Measurements from ENCODE around the gene ARHGAP23.
"Not testable (repeated sequence)": the region's sequence is repeated elsewhere in the genome, so short reads cannot be mapped to it uniquely, and the experiment has no call there.

ARHGAP23 gene

DNA sequence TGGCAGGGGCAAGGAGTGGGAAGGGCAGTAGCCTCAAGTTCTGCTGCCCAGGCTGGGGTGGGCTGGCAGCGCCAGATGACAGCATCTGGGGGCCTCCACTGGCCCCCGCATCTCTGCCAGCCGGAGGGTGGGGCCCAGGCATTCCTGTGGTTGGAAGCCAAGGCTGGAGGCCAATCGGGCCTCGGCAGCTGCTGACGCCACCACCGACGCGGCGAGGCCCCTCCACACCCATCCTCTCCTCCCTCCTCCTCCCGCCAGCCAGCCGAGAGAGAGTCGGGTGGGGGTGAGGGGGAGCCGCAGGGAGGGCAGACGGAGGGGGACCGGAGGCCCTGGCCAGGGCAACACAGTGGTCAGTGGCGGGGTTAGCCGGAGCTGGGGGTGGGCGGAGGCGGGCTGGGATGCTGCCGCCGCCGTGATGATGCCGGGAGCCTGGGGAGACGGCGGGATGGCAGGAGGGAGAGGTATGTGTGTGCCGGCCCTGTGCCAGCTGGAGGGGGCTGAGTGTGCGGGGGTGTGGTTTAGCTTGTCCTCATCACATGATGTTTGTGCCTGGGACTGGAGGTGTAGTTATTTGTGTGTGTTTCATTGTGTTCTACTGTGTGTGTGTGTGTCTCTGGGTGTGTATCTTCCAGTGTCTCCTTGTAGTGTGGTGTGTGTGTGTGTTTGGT lies 36.6 kb downstream of the ARHGAP23 start:
- TF ChIP-seq Cebpa-rat (IDR thresholded peaks at IDR 0.05): no peak
- Histone ChIP-seq H3K9ac (peak overlapping the region in 8 of 11 experiments; percentile 15 to 66 (median 41); a peak in 11 of 22 replicates), H3K4me2 (peak overlapping the region in 8 of 11 experiments; percentile 35 to 64 (median 58); a peak in 14 of 22 replicates), H3K27me3 (no peaks in the 10 kb centered on the region), H3K4me1 (peaks cover 15 to 48% (median 40%) of the 10 kb centered on the region in 10 experiments), H3K27ac (peak overlapping the region in 7 of 11 experiments; percentile 9 to 54 (median 16); a peak in 10 of 22 replicates), H3K36me3 (peaks cover 73 to 100% (median 95%) of the 10 kb centered on the region in 11 experiments), H3K9me3 (replicated peaks in 1 of 11) (no peaks in the 10 kb centered on the region), H4K20me1 (peaks cover 0 to 100% (median 75%) of the 10 kb centered on the region in 11 experiments; a peak in 21 of 22 replicates), H3K4me3 (no peak overlapping the region)

DNA sequence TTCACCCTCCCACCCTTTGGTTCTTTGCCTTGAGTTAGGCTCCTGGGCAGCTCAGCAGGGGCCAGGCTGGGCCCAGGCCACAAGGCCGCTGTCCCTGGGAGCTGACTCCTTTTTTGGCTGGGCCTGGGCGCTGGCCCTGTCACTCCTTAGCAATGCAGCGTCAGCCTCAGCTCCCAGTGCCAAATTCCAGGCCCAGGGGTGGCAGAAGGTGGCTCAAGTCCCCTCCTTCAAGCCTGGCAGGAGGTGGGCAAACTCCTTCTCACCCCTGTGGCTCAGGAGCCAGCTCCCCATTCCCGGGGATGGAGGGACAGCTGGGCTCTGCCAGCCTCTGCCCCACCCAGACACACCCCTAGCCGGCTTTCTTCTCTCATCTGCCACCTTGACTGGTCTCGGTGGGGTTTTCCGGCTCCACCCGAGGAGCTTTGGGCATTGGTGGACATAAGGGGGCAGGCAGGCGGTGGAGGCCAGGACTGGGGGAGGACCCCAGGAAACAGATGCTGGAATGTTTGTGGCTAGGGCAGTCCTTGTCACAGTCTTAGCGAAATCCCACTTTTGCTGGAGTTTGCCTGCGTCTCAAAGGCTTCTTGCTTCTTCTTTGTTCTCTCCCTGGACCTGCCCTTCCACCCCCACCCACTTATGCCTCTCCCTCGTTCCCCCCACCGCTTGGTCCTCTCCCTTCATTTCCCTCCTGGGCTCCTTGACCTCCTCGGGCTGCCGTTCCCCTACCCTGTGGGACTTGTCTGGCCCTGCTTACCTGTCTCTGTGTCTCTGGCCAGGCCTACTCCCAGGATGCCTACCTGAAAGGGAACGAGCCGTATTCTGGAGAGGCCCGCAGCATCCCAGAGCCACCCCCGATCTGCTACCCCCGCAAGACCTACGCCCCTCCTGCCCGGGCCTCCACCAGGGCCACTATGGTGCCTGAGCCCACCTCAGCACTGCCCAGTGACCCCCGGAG lies 37.4 kb downstream of the ARHGAP23 start:
- no peak for TF ChIP-seq Cebpa-rat (IDR thresholded peaks at IDR 0.05)
- no peak overlapping the region for H3K4me3 ChIP-seq

DNA sequence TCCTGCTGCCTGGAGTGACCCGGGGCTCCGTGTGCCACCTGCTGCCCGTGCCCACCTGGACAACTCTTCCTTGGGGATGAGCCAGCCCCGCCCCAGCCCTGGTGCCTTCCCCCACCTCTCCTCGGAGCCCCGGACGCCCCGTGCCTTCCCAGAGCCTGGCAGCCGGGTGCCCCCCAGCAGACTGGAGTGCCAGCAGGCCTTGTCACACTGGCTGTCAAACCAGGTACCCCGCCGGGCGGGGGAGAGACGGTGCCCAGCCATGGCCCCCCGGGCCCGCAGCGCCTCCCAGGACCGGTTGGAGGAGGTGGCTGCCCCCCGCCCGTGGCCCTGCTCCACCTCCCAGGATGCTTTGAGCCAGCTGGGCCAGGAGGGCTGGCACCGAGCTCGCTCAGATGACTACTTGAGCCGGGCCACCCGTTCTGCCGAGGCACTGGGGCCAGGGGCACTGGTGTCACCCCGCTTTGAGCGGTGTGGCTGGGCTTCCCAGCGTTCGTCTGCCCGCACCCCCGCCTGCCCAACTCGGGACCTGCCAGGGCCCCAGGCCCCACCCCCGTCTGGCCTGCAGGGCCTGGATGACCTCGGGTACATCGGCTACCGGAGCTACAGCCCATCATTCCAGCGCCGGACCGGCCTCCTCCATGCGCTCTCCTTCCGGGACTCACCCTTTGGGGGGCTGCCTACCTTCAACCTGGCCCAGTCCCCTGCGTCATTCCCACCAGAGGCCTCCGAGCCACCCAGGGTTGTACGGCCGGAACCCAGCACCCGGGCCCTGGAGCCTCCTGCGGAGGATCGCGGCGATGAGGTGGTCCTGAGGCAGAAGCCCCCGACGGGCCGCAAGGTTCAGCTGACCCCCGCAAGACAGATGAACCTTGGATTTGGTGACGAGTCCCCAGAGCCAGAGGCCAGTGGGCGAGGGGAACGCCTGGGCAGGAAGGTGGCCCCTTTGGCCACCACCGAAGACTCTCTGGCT lies 38.4 kb downstream of the ARHGAP23 start:
- no peak overlapping the region for H3K4me3 ChIP-seq
- H3K4me2 ChIP-seq: no peak overlapping the region
- peaks cover 0 to 41% (median 22%) of the 10 kb centered on the region in 10 experiments; a peak in 18 of 20 replicates for H3K4me1 ChIP-seq
- H4K20me1 ChIP-seq: peaks cover 0 to 98% (median 58%) of the 10 kb centered on the region in 11 experiments; a peak in 21 of 22 replicates
- no peaks in the 10 kb centered on the region for H3K27me3 ChIP-seq
- no peak for TF ChIP-seq Cebpa-rat (IDR thresholded peaks at IDR 0.05)
- H3K36me3 ChIP-seq: peaks cover 66 to 99% (median 94%) of the 10 kb centered on the region in 11 experiments
- no peaks in the 10 kb centered on the region for H3K9me3 ChIP-seq (replicated peaks in 1 of 11)
- H3K27ac ChIP-seq: no peak overlapping the region
- no peak overlapping the region; a peak in 1 of 22 replicates for H3K9ac ChIP-seq

More for the DNA sequence above, 37.4 kb downstream of the ARHGAP23 start:
- Histone ChIP-seq H3K4me1 (peaks cover 7 to 48% (median 32%) of the 10 kb centered on the region in 10 experiments), H3K9me3 (replicated peaks in 1 of 11) (no peaks in the 10 kb centered on the region), H3K27ac (peak overlapping the region in 5 of 11 experiments; percentile 17 to 46 (median 23); a peak in 7 of 22 replicates), H3K27me3 (no peaks in the 10 kb centered on the region), H3K9ac (peak overlapping the region in 5 of 11 experiments; percentile 7 to 51 (median 37); a peak in 7 of 22 replicates), H4K20me1 (peaks cover 0 to 100% (median 67%) of the 10 kb centered on the region in 11 experiments; a peak in 21 of 22 replicates), H3K4me2 (no peak overlapping the region), H3K36me3 (peaks cover 71 to 100% (median 95%) of the 10 kb centered on the region in 11 experiments)

DNA sequence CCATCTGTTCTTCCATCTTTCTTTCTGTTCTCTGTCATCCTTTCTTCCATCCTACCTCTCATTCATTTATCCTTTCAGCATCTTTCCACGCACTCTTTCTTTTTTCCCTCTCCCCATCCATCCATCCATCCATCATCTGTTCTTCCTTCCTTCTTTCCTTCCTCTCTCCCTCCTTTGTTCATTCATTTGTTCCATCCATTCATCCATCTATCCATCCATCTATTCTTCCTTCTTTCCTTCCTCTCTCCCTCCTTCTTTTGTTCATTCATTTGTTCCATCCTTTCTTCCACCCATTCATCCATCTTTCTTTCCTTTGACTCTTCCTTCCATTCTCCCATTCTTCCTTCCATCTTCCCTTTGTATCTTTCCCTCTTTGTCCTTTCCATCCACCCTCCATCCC lies 39.2 kb downstream of the ARHGAP23 start:
- Histone ChIP-seq H3K27me3 (no peaks in the 10 kb centered on the region), H4K20me1 (peaks cover 0 to 94% (median 52%) of the 10 kb centered on the region in 11 experiments; a peak in 20 of 22 replicates), H3K9ac (no peak overlapping the region; a peak in 1 of 22 replicates), H3K4me1 (peaks cover 0 to 39% (median 22%) of the 10 kb centered on the region in 10 experiments; a peak in 18 of 20 replicates), H3K9me3 (replicated peaks in 1 of 11) (no peaks in the 10 kb centered on the region), H3K4me3 (no peak overlapping the region), H3K4me2 (no peak overlapping the region), H3K27ac (no peak overlapping the region), H3K36me3 (peaks cover 69 to 99% (median 94%) of the 10 kb centered on the region in 11 experiments)
- TF ChIP-seq Cebpa-rat (IDR thresholded peaks at IDR 0.05): no peak

DNA sequence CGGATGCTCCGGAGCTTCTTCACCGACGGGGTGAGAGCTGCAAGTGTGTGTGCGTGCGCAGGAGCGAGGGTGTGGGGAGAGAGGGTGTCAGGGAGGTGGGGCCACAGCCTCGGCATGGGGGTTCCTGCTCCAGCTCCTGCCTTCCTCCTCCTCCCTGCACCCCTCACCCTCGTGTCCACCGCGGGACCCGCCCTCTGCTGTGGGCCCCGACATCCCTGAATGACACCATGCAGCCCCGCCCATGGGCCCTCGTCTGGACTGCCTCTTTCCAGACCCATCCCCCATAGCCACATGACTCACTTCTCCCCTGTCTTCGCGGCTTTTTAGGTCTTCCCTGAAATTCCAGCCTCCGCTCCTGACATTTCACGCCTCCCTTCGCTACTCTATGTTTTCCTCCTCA lies 41.6 kb downstream of the ARHGAP23 start:
- H3K27me3 ChIP-seq: no peaks in the 10 kb centered on the region
- peaks cover 0 to 19% (median 1%) of the 10 kb centered on the region in 10 experiments; a peak in 9 of 20 replicates for H3K4me1 ChIP-seq
- H3K27ac ChIP-seq: no peak overlapping the region
- no peaks in the 10 kb centered on the region for H3K9me3 ChIP-seq (replicated peaks in 1 of 11)
- peaks cover 56 to 96% (median 87%) of the 10 kb centered on the region in 11 experiments for H3K36me3 ChIP-seq
- peak overlapping the region in 1 of 11 experiments; percentile 6; a peak in 3 of 22 replicates for H3K4me2 ChIP-seq
- H4K20me1 ChIP-seq: peaks cover 0 to 80% (median 30%) of the 10 kb centered on the region in 11 experiments; a peak in 17 of 22 replicates
- no peak overlapping the region for H3K4me3 ChIP-seq
- no peak overlapping the region for H3K9ac ChIP-seq
- no peak for TF ChIP-seq Cebpa-rat (IDR thresholded peaks at IDR 0.05)

DNA sequence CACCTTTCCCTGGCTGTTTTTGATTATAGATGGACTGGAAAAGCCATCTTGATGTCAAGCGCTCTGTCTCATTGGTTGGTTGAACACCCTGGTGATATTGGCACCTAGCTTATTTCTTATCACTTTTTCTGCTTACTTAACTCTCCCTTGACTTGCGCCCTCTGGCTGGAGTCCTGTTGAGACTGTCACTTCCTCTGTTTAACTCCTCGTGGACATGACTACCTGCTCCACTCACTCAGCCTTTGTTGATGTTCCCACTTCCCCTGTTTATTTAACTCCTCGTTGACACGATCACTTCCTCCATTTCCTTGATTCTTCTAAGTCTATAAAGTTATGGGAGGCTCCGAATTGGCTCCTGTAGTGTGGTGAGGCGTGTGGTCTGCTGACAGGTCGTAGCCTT lies 43.0 kb downstream of the ARHGAP23 start:
- H3K9ac ChIP-seq; H3K27ac ChIP-seq; H3K9me3 ChIP-seq (replicated peaks in 1 of 11); H3K4me3 ChIP-seq; H3K4me2 ChIP-seq; H3K27me3 ChIP-seq: not testable (repeated sequence)
- peaks cover 0 to 19% (median 0%) of the 10 kb centered on the region in 10 experiments; a peak in 7 of 20 replicates for H3K4me1 ChIP-seq
- peaks cover 44 to 96% (median 75%) of the 10 kb centered on the region in 11 experiments for H3K36me3 ChIP-seq
- peaks cover 0 to 79% (median 21%) of the 10 kb centered on the region in 11 experiments; a peak in 17 of 22 replicates for H4K20me1 ChIP-seq

DNA sequence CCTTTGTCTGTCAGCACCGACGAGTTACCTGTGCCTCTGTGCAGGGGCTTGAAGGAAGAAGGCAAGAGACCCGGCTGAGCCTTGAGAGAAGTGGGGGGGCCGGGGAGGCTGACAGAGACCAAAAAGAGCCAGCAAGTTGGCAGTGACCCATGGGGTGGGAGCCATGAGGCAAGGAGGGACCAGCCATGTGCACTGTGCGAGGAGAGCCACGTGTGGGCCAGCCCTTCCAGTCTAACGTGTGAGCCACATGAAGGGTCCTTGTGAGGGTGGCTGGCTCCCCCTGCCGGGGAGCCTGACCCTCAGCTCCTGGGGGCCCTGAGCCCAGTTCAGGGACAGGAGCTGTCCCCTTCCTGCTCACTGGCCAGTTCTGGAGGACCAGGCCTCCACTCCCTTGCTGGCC lies 46.4 kb downstream of the ARHGAP23 start:
- Histone ChIP-seq H4K20me1 (peaks cover 0 to 65% (median 0%) of the 10 kb centered on the region in 11 experiments; a peak in 5 of 22 replicates), H3K36me3 (peaks cover 29 to 94% (median 66%) of the 10 kb centered on the region in 11 experiments), H3K27ac (peak overlapping the region in 4 of 11 experiments; percentile 13 to 34 (median 26); a peak in 4 of 22 replicates)

DNA sequence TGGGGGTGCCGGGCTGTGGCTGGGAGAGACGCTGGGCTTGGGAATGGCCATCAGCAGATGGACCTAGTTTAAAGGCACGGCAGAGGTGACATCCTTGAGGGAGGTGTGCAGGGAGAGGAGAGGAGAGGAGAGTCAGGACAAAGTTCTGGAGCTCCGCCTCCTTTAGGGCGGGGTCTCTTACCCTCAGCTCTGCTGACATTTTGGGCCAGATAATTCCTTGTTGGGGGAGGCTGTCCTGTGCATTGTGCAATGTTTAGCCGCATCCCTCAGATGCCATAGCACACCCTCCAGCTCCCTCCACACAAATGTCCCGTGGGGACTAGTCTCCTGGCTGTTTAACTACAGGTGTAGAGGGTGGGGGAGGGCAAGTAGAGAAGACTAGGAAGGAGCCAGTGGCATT lies 48.3 kb downstream of the ARHGAP23 start:
- H3K4me2 ChIP-seq: no peak overlapping the region

More for the DNA sequence above, 46.4 kb downstream of the ARHGAP23 start:
- H3K4me1 ChIP-seq: peaks cover 0 to 12% (median 0%) of the 10 kb centered on the region in 10 experiments; a peak in 7 of 20 replicates
- not testable (repeated sequence) for H3K27me3 ChIP-seq; H3K9ac ChIP-seq; H3K4me2 ChIP-seq; H3K9me3 ChIP-seq (replicated peaks in 1 of 11); H3K4me3 ChIP-seq

DNA sequence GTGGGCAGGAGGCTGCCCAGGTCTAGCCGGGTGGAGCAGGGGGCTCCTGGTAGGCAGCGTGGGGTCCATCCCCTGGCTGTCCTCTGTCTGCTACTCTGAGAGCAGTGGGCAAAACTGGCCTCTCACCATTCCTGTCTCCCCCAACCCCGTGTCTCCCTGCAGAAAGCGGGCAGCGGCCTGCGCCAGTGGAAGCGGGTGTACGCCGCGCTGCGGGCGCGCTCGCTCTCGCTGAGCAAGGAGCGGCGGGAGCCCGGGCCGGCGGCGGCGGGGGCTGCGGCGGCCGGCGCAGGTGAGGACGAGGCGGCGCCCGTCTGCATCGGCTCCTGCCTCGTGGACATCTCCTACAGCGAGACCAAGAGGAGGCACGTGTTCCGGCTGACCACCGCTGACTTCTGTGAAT lies 49.2 kb downstream of the ARHGAP23 start:
- not testable (repeated sequence) for H3K27ac ChIP-seq; H3K27me3 ChIP-seq; H3K4me1 ChIP-seq; H3K4me3 ChIP-seq; H3K9ac ChIP-seq; H3K9me3 ChIP-seq (replicated peaks in 1 of 11); H3K4me2 ChIP-seq
- H4K20me1 ChIP-seq: peaks cover 0 to 50% (median 0%) of the 10 kb centered on the region in 11 experiments; a peak in 3 of 22 replicates
- H3K36me3 ChIP-seq: peaks cover 14 to 80% (median 56%) of the 10 kb centered on the region in 11 experiments

More for the DNA sequence above, 48.3 kb downstream of the ARHGAP23 start:
- H3K27ac ChIP-seq: no peak overlapping the region
- no peak for TF ChIP-seq Cebpa-rat (IDR thresholded peaks at IDR 0.05)
- no peak overlapping the region for H3K9ac ChIP-seq
- H3K27me3 ChIP-seq: no peaks in the 10 kb centered on the region
- peaks cover 20 to 81% (median 56%) of the 10 kb centered on the region in 11 experiments for H3K36me3 ChIP-seq
- peaks cover 0 to 49% (median 0%) of the 10 kb centered on the region in 11 experiments; a peak in 3 of 22 replicates for H4K20me1 ChIP-seq
- no peaks in the 10 kb centered on the region; a peak in 3 of 20 replicates for H3K4me1 ChIP-seq
- no peak overlapping the region for H3K4me3 ChIP-seq
- no peaks in the 10 kb centered on the region for H3K9me3 ChIP-seq (replicated peaks in 1 of 11)

DNA sequence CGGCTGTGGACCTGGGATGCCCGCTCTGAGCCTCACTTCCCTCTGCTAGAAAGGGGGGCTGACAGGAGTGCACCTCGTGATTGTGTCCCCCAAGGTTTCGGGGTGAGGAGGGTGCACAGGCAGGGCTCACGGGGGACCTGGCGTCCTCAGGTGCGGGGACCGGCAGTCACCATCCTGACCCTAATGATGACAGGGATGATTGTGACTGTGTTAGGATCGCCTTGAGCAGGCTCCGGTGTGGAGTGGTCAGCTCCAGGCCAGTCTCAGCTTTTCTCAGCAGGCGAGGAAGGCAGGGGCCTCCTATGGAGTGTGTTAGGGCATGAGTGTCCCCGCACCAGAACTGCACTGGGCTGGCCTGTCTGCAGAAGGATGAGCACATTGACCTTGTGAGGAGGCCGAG lies 49.7 kb downstream of the ARHGAP23 start:
- H3K9me3 ChIP-seq (replicated peaks in 1 of 11); H3K4me3 ChIP-seq; H3K9ac ChIP-seq; H3K27me3 ChIP-seq; H3K4me2 ChIP-seq; H3K4me1 ChIP-seq; H3K27ac ChIP-seq: not testable (repeated sequence)
- Histone ChIP-seq H4K20me1 (peaks cover 0 to 52% (median 0%) of the 10 kb centered on the region in 11 experiments; a peak in 3 of 22 replicates), H3K36me3 (peaks cover 10 to 80% (median 56%) of the 10 kb centered on the region in 11 experiments; a peak in 21 of 22 replicates)

DNA sequence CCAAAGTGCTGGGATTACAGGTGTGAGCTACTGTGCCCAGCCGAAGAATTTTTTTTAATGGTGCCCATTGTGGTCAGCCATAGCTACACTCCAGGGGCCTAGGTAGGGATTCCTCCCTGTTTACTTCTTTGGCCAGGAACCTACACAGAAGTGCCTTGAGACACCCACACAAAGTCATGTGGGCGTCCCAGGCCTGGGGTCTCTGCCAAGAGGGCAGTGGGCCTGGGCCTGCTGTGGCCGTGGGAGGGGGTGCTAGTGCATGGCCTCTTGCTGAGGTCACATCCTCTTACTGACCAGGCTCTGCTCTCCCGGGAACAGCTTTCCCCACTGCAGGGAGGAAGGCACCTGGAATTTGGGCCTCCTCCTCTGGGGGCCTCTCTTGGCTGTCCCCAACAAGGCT lies 50.4 kb downstream of the ARHGAP23 start:
- not testable (repeated sequence) for H3K4me2 ChIP-seq; H3K9ac ChIP-seq; H3K27ac ChIP-seq; H3K27me3 ChIP-seq; H3K4me1 ChIP-seq; H3K9me3 ChIP-seq (replicated peaks in 1 of 11); H3K4me3 ChIP-seq
- peaks cover 0 to 60% (median 0%) of the 10 kb centered on the region in 11 experiments; a peak in 4 of 22 replicates for H4K20me1 ChIP-seq
- H3K36me3 ChIP-seq: peaks cover 16 to 80% (median 55%) of the 10 kb centered on the region in 11 experiments
